Activated gamma-delta T cell treated with Interleukin-2 at 50 U/mL for 16 hours (primary cell): ENCODE results near the gene TRIM5.
"Not testable (repeated sequence)": the region's sequence is repeated elsewhere in the genome, so short reads cannot be mapped to it uniquely, and the experiment has no call there.

ENCODE experiments used
- DNase-seq: peaks from one replicate; pipeline ENCODE4 v3.0.0-alpha.2; 2020

TRIM5 gene, protein sequence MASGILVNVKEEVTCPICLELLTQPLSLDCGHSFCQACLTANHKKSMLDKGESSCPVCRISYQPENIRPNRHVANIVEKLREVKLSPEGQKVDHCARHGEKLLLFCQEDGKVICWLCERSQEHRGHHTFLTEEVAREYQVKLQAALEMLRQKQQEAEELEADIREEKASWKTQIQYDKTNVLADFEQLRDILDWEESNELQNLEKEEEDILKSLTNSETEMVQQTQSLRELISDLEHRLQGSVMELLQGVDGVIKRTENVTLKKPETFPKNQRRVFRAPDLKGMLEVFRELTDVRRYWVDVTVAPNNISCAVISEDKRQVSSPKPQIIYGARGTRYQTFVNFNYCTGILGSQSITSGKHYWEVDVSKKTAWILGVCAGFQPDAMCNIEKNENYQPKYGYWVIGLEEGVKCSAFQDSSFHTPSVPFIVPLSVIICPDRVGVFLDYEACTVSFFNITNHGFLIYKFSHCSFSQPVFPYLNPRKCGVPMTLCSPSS

GRCh38 chr11:5684646-5685362 is at the start of gene TRIM5:
TRIM5 (minus strand) TSS chr11:5685074; CDS start chr11:5680177, 4,897 bp downstream.
- peak; percentile 69 for DNase-seq

DNA sequence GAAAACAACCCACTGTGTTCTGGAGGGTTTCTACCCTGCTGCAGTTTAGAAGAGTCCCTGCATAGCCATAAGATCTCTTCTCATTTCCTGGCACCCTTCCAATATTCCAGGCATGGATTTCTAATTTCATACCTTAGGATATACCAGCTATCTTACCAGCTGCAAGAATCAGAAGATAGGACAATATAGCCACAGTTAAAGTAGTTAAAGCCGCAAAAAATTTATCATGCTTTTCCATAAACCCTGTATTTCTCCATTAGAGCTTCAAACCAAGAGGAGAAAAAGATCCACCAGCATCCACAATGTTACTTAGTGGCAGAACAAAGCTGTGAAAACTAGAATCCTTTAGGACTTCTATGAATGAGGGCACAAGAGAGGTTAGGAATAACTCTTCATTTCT is 42.8 kb upstream of the TRIM5 start:
- no peak for DNase-seq

DNA sequence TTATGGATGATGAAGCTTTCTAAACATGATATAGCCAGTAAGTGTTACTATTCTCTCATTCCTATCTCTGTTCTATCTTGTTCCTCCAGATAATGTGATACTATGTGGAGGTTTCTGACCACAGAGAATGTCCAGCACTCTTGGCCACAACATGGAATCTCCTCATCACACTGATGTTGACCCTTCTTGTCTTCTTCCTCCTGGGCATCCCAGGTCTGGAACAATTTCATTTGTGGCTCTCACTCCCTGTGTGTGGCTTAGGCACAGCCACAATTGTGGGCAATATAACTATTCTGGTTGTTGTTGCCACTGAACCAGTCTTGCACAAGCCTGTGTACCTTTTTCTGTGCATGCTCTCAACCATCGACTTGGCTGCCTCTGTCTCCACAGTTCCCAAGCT is 41.5 kb upstream of the TRIM5 start:
- no peak for DNase-seq

- no peak for DNase-seq
These were observed 37.7 kb upstream of the TRIM5 start for GRCh38 chr11:5722622-5723021.

DNA sequence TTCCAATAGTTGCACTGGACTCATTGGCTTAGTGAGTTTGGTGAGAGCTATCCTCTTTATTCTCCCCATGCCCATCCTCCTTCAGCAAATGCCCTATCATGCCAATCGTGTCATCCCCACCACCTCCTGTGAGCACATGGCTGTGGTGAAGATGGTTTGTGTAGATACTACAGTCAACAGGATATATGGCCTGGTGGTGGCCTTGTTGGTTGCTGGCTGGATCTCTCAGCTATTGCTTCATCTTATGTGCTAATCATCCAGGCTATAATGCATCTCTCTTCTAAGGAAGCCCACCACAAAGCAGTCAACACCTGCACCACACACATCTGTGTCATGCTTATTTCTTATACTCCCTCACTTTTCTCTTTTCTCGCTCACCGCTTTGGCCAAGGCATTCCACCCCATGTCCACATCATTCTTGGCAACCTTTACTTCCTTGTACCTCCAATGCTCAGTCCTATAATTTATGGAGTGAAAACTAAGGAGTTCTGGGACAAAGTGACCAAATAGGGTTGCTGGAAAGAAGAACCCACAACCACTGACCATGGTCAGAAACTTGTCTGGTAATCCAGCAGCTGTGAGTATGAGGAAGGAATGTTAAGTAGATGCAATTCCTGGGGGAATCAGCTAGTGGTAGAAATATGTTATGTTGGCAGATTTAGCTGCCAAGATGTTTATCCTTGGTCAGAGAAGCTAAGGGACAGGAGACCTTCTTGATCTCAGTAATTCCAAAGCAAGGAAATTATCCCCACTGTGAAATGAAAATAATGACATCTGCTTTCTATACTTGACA is 35.0 kb upstream of the TRIM5 start:
- DNase-seq = no peak

GRCh38 chr11:5716518-5716917 is 31.6 kb upstream of the TRIM5 start:
- not testable (repeated sequence) for DNase-seq

GRCh38 chr11:5713695-5714094 is 28.8 kb upstream of the TRIM5 start:
- DNase-seq = no peak

DNA sequence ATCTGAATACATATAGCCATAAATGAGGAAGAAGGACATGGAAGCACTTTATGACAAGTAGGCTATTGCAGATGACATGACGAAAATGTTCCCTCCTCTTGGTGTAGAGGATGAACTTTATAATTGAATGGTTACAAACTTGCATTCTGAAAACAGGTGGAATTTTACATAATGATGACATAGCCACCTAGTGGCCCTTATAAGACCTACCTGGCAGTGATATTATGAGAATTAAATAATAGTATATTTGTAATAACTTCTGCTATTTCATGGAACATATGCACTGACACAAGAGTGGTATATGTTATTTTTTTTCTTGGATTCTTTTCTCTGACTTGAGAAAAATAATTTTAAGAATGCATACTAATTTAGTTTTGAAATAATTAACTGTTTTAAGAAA is 27.6 kb upstream of the TRIM5 start:
- DNase-seq = no peak

GRCh38 chr11:5705688-5706087 is 20.8 kb upstream of the TRIM5 start:
- no peak for DNase-seq

GRCh38 chr11:5703741-5704536 is 19.1 kb upstream of the TRIM5 start:
- DNase-seq = no peak

DNA sequence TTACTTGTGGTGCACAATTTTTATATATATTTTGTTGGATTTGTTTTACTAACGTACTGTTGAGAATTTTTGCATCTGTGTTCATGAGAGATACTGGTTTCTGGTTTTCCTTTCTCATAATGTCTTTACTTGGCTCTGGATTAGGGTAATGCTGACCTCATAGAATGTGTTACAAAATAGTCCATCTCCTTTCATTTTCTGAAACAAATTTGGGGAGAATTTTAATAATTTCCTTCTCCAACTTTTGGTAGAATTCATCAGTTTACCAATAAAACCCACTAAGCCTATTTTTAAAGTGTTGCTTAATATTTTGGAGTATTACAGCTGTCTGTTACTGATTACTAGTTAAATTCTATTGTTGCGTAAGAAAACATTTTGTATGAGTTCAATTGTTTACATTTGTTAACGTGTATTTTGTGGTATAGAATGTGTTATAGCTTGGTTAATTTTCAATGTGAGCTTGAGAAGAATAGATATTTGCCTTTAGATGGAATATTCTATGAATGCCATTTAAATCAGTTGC is 16.2 kb upstream of the TRIM5 start:
- no peak for DNase-seq

DNA sequence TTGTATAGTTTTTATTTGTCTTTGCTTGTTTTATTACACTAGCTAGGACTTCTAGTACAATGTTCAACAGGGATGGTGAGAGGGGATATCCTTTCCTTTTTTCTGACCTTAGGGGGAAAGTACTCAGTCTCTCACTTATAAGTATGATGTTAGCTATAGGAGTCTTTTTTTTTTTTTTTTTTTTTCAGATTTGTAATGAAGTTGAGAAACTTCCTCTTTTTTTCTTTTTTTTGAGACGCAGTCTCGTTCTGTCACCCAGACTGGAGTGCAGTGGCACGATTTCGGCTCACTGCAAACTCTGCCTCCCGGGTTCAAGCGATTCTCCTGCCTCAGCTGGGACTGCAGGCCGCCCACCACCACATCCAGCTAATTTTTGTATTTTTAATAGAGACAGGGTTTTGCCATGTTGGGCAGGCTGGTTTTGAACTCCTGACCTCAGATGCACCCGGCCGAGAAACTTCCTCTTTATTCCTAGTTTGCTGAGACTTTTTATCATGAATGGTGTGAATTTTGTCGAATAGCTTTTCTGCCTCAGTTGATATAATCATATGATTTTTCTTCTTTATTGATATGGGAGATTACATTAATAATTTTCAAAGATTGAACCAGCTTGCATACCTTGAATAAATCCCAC is 15.7 kb upstream of the TRIM5 start:
- DNase-seq = no peak

DNA sequence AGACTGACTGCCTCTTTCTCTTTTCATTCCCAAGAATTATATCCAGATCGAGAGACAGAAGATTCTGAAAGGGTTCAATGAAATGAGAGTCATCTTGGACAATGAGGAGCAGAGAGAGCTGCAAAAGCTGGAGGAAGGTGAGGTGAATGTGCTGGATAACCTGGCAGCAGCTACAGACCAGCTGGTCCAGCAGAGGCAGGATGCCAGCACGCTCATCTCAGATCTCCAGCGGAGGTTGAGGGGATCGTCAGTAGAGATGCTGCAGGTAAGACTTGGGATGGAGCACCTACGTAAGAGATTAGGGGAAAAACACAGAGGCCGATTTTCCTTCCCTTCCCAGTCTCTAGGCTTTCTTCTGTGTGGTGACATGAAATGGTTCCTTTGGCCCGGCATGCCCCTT is 13.4 kb upstream of the TRIM5 start:
- no peak for DNase-seq

GRCh38 chr11:5696210-5696609 is 11.3 kb upstream of the TRIM5 start:
- DNase-seq = no peak

DNA sequence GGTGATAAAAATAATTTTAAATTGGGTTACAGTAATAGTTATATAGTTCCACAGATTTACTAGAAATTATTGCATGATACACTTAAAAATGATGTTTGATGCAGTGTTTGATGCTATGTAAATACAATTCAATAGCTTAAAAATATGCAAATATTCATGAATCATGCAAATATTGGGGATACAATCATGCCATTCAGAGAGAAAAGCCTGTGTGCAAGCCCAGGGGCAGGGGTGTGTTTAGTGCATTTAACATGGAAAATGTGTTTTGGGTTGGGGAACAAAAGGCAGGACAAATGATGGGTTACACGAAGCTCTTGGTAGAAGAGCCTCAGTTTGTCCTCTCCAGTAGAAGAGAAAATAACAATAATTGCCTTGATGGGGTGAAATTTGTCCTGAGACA is 10.7 kb upstream of the TRIM5 start:
- DNase-seq = no peak

DNA sequence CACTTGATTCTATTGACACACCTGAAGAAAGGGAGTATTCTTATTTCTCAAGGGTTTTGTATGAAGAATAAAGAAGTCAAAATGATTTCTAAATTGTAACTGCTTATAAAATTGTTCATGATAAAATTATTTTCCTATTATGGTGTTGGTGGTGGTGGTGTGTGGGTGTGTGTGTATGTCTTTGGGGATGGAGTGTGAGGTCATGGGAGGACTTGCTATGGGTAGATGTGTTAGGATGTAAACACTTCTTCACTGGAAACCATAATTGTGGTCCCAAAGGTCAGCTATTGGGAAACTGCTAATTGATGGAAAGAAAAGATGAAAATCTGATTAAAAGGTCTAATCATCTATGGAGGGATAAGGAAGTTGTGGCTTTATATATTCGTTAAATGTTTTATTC is 9.8 kb upstream of the TRIM5 start:
- no peak for DNase-seq

DNA sequence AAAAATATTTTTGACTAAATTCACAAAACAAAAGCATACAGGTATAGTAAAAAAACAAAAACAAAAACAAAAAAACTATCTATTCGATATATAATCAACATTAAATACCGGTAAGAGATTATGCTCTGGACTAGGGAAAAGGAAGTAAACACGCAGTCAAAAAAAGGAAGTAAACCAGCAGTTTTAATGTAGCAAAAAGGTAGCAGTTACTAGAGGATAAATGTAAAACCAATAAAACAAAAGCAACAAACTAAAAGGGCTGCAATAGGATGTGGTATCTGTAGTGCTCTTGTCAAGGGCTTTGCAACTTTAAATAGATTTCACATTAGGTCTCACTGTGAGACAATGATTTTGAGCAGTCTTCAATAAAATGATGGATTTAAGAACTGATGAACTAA is 7.1 kb upstream of the TRIM5 start:
- no peak for DNase-seq

GRCh38 chr11:5691238-5691963 is 6.5 kb upstream of the TRIM5 start:
- not testable (repeated sequence) for DNase-seq

DNA sequence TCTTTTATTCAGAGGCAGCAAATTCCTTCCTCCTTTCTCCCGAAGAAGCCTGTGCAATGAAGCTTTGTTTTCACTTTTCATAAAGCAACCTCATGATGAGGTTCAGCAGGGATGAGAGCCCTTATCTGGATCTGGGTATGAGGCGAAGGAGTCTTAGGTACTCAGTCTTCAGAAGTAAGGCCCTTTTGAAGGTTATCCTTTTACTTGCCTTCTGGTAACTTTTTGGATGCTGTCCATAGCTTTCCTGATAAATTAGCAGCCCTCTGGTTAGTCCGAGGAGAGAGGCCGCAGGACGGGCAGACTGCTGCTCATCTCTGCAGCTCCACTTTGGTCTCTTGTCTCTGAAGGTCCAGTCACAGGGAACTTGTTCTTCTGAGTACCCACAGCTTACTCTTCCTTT is 5.9 kb upstream of the TRIM5 start:
- DNase-seq = no peak

- no peak for DNase-seq
These were observed 5.3 kb upstream of the TRIM5 start for GRCh38 chr11:5690216-5690615.

GRCh38 chr11:5689551-5689983 is 4.7 kb upstream of the TRIM5 start, which contains the start of gene TRIM22:
TRIM22 (plus strand) TSS chr11:5689790; CDS start chr11:5696233, 6,443 bp downstream.
- peak; percentile 34 for DNase-seq
